Measurements from ENCODE around the gene CCDC7.
"Not testable (repeated sequence)": the region's sequence is repeated elsewhere in the genome, so short reads cannot be mapped to it uniquely, and the experiment has no call there.

The CCDC7 gene

GRCh38 chr10:32744321-32744720 is 298.4 kb downstream of the CCDC7 start:
- no peak for DNase-seq

GRCh38 chr10:32746869-32747268 is 300.9 kb downstream of the CCDC7 start:
- DNase-seq: no peak

- DNase-seq: no peak
These were observed 305.6 kb downstream of the CCDC7 start for GRCh38 chr10:32751582-32751981.

GRCh38 chr10:32754900-32755299 is 309.0 kb downstream of the CCDC7 start:
- DNase-seq: not testable (repeated sequence)

GRCh38 chr10:32771217-32771616 is 325.3 kb downstream of the CCDC7 start:
- no peak for DNase-seq

GRCh38 chr10:32773105-32773504 is 327.2 kb downstream of the CCDC7 start:
- no peak for DNase-seq

GRCh38 chr10:32786968-32787367 is 341.0 kb downstream of the CCDC7 start:
- DNase-seq: no peak

GRCh38 chr10:32787690-32788284 is 341.8 kb downstream of the CCDC7 start:
- no peak for DNase-seq

GRCh38 chr10:32788359-32788758 is 342.4 kb downstream of the CCDC7 start:
- DNase-seq: no peak

- no peak for DNase-seq
These were observed 344.5 kb downstream of the CCDC7 start for GRCh38 chr10:32790483-32790882.

GRCh38 chr10:32793033-32793432 is 347.1 kb downstream of the CCDC7 start:
- DNase-seq: no peak

GRCh38 chr10:32795598-32796183 is 349.8 kb downstream of the CCDC7 start:
- DNase-seq: no peak

GRCh38 chr10:32797393-32797792 is 351.5 kb downstream of the CCDC7 start:
- DNase-seq: not testable (repeated sequence)

GRCh38 chr10:32846974-32847373 is 401.0 kb downstream of the CCDC7 start:
- no peak for DNase-seq

GRCh38 chr10:32851301-32851700 is 405.4 kb downstream of the CCDC7 start:
- DNase-seq: no peak

- DNase-seq: no peak
These were observed 408.5 kb downstream of the CCDC7 start for GRCh38 chr10:32854435-32854834.

- DNase-seq: no peak
These were observed 419.2 kb downstream of the CCDC7 start for GRCh38 chr10:32865170-32865569.

GRCh38 chr10:32877915-32878314 is 432.0 kb downstream of the CCDC7 start:
- DNase-seq: no peak

GRCh38 chr10:32878646-32879045 is 432.7 kb downstream of the CCDC7 start:
- DNase-seq: no peak

- no peak for DNase-seq
These were observed 436.1 kb downstream of the CCDC7 start for GRCh38 chr10:32882076-32882475.

GRCh38 chr10:32887481-32887880 is 441.5 kb downstream of the CCDC7 start:
- DNase-seq: no peak

- no peak for DNase-seq
These were observed 442.4 kb downstream of the CCDC7 start for GRCh38 chr10:32888161-32888927.

- DNase-seq: no peak
These were observed 443.8 kb downstream of the CCDC7 start for GRCh38 chr10:32889631-32890212.

GRCh38 chr10:32890444-32890843 is 444.5 kb downstream of the CCDC7 start:
- DNase-seq: no peak

Measured in stimulated activated CD4-positive, alpha-beta T cell treated with anti-CD3 and anti-CD28 coated beads, Interleukin-15, amount 100 ng/mL, for 24 hours (primary cell).